Measurements from ENCODE around the gene RAB10. TPM values are rescaled to one million over a fixed set of nuclear protein-coding genes. Genes with fewer than 3 reads are reported as not detected.

The RAB10 gene
- total and polyA plus RNA-seq, 8 donors: 101 to 175 (median 127) TPM

DNA sequence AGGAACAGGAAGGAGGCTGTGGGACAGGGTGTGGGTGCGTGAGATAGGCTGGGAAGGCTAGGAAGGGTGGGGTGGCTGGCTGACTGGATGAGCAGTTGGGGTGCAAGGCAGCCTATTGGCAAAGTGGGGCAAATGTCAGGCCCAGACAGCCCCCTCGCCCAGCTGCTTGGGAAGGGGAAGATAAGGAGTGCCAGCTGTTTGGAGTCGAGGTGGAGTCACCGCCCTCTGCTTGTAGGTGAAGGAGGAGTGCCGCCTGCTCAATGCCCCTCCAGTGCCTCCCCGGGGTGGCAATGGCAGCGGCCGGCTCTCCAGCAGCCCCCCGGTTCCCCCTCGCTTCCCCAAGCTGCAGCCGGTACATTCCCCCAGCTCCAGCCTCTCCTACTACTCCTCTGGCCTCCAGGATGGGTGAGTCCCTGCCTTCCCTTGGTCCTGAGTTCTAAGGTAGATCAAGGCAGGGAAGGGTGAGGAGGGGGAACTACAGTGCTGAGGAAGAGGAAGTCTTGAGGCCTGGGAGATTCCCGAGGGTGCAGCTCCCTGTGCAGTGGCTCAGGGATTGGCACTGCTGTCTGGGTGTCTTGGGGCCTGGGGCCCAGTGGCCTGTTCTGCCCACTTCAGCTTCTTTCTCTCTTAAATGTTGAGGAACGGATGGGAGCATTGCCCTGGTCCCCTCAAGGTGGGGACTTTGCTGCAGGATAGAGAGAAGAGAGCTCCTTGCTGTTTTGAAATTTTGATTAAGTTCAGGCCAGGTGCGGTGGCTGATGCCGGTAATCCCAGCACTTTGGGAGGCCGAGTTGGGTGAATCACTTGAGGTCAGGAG, 152.3 kb downstream of the RAB10 start:
- ATAC-seq (no peak), DNase-seq (no peak)
- Histone ChIP-seq H3K36me3 (peaks cover 0 to 18% of the 10 kb centered on the region in 2 donors), H3K27me3 (peaks cover 0 to 27% of the 10 kb centered on the region in 2 donors), H3K9me3 (no peaks in the 10 kb centered on the region), H3K4me1 (peaks cover 0 to 22% of the 10 kb centered on the region in 2 donors), H3K4me3 (no peak overlapping the region), H3K27ac (no peak overlapping the region)
- TF ChIP-seq, protein P1, sequence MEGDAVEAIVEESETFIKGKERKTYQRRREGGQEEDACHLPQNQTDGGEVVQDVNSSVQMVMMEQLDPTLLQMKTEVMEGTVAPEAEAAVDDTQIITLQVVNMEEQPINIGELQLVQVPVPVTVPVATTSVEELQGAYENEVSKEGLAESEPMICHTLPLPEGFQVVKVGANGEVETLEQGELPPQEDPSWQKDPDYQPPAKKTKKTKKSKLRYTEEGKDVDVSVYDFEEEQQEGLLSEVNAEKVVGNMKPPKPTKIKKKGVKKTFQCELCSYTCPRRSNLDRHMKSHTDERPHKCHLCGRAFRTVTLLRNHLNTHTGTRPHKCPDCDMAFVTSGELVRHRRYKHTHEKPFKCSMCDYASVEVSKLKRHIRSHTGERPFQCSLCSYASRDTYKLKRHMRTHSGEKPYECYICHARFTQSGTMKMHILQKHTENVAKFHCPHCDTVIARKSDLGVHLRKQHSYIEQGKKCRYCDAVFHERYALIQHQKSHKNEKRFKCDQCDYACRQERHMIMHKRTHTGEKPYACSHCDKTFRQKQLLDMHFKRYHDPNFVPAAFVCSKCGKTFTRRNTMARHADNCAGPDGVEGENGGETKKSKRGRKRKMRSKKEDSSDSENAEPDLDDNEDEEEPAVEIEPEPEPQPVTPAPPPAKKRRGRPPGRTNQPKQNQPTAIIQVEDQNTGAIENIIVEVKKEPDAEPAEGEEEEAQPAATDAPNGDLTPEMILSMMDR (IDR thresholded peaks at IDR 0.05): no peak
- intact Hi-C loops (cut with DNase I): no loop called here

Other genes starting within 250 kb of the RAB10 start
- 10 to 100 TPM; 32.9 to 33.4 TPM for gene ASXL2, start 155.6 kb upstream of the RAB10 start, total RNA-seq
- gene ASXL2, start 155.6 kb upstream of the RAB10 start, polyA plus RNA-seq (ENCODE audit: insufficient read length in 6 of 6): 10 to 100 TPM; 17.7 to 20.2 (median 18.9) TPM
- 10 to 100 TPM in 1 of 2 donors, 1 to 10 TPM in 1; 5.4 to 10.3 TPM for gene KIF3C, start 51.6 kb upstream of the RAB10 start, total RNA-seq
- gene KIF3C, start 51.6 kb upstream of the RAB10 start, polyA plus RNA-seq (ENCODE audit: insufficient read length in 6 of 6): 10 to 100 TPM; 13.8 to 23.1 (median 19.3) TPM
- gene GAREM2, start 139.0 kb downstream of the RAB10 start, total RNA-seq: 1 to 10 TPM; 2.4 to 4.5 TPM
- 10 to 100 TPM in 2 of 6 donors, 1 to 10 TPM in 4; 7.2 to 12.2 (median 8.6) TPM for gene GAREM2, start 139.0 kb downstream of the RAB10 start, polyA plus RNA-seq (ENCODE audit: insufficient read length in 6 of 6)
- gene HADHA, start 210.5 kb downstream of the RAB10 start, total RNA-seq: 100 to 1,000 TPM; 126 to 144 TPM
- 100 to 1,000 TPM; 187 to 241 (median 213) TPM for gene HADHA, start 210.5 kb downstream of the RAB10 start, polyA plus RNA-seq (ENCODE audit: insufficient read length in 6 of 6)
- gene HADHB, start 210.9 kb downstream of the RAB10 start, total RNA-seq: 100 to 1,000 TPM; 130 to 132 TPM
- gene HADHB, start 210.9 kb downstream of the RAB10 start, polyA plus RNA-seq (ENCODE audit: insufficient read length in 6 of 6): 100 to 1,000 TPM; 120 to 150 (median 137) TPM